ENCODE results near the gene PAM16.

PAM16 gene

DNA sequence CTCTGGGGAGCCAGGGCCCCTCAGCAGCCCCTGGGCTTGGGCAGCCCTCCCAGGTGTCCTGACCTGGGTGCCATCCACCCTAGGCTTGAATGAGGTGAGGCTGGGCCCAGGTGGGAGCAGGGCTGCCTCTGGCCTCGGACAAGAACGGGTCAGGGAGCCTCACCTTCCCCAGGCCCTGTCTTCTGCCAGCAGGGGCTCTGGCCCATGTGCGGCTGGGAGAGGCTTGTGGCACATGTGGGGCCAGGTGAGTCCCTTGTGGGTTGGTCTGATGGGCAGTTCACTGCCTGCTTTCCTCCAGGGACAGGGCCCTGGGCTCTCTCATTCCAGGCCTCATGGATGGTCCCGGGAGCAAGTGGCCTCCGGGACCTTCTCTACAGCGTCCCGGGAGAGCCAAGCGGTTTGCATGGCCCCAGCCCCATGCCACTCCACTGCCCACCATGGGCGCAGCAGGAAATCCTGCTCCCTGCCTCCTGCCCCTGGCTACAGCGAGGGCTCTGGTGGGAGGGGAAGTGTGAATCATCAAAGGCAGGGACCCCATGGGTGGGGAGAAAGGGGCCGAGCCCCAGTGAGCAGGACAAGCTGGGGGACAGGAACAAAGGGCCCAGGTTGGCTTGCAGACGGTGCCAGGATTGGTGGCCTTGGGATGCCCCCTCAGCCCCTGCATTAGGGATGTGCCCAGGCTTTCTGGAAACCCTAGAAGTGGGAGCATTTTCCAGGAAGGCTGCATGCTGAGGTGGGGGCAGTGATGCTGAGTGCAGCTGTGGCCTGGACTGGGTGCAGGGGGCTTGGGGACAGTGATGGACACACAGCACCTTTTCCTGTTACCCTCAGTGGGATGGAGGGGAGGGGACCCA is 32.7 kb upstream of the PAM16 start:
- no peak for DNase-seq (ENCODE audit: low read depth in 2 of 2)

DNA sequence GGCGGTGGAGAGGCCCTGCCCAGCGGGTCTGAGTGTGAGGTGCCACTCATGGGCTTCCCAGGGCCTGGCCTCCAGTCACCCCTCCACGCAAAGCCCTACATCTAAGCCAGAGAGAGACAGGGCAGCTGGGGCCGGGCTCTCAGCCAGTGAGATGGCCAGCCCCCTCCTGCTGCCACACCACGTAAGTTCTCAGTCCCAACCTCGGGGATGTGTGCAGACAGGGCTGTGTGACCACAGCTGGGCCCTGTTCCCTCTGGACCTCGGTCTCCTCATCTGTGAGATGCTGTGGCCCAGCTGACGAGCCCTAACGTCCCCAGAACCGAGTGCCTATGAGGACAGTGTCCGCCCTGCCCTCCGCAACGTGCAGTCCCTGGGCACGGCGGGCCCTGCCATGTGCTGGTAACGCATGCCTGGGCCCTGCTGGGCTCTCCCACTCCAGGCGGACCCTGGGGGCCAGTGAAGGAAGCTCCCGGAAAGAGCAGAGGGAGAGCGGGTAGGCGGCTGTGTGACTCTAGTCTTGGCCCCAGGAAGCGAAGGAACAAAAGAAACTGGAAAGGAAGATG is 31.8 kb upstream of the PAM16 start:
- no peak for DNase-seq (ENCODE audit: low read depth in 2 of 2)

DNA sequence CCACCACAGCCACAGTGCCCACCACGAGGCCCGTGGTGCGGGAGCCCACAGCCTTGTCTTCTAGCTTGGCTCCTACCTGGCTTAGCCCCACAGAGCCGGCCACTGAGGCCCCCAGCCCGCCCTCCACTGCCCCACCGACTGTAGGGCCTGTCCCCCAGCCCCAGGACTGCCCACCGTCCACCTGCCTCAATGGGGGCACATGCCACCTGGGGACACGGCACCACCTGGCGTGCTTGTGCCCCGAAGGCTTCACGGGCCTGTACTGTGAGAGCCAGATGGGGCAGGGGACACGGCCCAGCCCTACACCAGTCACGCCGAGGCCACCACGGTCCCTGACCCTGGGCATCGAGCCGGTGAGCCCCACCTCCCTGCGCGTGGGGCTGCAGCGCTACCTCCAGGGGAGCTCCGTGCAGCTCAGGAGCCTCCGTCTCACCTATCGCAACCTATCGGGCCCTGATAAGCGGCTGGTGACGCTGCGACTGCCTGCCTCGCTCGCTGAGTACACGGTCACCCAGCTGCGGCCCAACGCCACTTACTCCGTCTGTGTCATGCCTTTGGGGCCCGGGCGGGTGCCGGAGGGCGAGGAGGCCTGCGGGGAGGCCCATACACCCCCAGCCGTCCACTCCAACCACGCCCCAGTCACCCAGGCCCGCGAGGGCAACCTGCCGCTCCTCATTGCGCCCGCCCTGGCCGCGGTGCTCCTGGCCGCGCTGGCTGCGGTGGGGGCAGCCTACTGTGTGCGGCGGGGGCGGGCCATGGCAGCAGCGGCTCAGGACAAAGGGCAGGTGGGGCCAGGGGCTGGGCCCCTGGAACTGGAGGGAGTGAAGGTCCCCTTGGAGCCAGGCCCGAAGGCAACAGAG is 31.0 kb upstream of the PAM16 start:
- DNase-seq (ENCODE audit: low read depth in 2 of 2) = no peak

DNA sequence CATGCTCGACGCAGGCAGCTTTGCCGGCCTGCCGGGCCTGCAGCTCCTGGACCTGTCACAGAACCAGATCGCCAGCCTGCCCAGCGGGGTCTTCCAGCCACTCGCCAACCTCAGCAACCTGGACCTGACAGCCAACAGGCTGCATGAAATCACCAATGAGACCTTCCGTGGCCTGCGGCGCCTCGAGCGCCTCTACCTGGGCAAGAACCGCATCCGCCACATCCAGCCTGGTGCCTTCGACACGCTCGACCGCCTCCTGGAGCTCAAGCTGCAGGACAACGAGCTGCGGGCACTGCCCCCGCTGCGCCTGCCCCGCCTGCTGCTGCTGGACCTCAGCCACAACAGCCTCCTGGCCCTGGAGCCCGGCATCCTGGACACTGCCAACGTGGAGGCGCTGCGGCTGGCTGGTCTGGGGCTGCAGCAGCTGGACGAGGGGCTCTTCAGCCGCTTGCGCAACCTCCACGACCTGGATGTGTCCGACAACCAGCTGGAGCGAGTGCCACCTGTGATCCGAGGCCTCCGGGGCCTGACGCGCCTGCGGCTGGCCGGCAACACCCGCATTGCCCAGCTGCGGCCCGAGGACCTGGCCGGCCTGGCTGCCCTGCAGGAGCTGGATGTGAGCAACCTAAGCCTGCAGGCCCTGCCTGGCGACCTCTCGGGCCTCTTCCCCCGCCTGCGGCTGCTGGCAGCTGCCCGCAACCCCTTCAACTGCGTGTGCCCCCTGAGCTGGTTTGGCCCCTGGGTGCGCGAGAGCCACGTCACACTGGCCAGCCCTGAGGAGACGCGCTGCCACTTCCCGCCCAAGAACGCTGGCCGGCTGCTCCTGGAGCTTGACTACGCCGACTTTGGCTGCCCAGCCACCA is 30.2 kb upstream of the PAM16 start:
- DNase-seq (ENCODE audit: low read depth in 2 of 2) = no peak

DNA sequence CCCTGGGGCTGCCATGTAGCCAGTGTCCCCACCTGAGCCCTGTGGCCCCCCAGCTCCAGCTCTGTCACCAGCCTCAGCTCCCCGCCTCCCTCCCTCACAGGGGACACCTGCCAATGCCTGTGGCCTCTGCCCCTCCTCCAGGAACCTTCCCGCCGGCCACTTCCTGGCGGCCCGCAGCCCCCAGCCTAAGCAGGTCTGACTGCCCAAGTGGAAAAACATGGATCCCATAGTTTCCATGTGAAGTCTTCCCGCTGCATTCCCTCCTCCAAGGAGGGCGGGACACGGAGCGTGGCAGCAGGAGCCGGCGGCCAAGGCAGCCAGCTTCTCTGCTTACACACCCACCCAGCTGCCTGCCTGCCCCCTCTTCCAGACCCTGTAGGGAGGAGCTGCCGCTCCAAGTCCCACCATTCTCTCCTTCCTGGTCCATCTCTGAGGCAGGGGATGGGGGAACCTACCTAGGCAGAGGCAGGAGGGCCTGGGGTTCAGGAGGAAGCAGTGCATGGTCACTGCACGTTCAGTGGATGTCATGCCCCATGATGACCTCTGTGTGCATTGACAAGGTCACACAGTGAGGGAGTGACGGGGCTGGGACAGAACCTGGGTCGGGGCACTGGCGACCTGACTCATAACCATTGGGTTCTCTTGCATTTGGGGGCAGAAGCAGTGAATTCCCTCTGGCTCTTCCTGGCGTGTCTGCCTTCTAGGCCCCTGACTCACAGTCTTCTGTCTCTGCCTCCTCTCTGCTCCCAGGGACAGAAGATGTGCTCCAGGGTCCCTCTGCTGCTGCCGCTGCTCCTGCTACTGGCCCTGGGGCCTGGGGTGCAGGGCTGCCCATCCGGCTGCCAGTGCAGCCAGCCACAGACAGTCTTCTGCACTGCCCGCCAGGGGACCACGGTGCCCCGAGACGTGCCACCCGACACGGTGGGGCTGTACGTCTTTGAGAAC is 29.3 kb upstream of the PAM16 start:
- no peak for DNase-seq (ENCODE audit: low read depth in 2 of 2)

DNA sequence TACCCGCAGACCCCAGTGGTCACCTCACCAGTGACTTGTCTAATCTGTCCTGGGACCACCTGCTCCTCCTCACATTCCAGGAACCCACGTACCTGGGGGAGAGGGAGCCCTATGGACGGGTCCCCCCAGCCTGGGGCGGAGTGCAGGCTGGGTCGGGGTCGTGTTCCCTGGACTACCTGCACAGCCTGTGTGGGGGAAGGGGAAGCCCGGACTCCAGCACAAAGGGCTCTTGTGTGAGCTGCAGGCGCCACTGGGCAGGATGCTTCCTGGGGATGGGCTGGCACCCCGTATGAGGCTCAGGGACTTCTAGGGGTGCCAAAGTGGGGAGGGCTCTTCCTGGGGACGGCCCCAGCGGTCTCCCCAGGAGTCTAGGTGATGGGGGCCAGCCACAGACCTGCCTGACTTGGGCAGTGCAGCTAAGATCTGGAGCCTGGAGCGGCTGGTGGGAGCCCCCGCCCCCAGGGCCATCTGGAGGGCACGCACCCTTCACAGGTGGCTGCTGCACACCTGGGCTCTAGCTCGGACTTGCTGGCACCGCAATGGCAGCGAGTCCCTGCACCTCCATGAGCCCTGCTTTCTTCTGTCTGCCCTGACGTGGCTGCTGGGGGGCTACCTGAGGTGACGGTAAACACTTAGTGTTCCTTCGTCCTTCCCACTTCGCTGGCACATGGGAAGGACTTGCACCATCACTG is 28.0 kb upstream of the PAM16 start:
- DNase-seq (ENCODE audit: low read depth in 2 of 2) = no peak

DNA sequence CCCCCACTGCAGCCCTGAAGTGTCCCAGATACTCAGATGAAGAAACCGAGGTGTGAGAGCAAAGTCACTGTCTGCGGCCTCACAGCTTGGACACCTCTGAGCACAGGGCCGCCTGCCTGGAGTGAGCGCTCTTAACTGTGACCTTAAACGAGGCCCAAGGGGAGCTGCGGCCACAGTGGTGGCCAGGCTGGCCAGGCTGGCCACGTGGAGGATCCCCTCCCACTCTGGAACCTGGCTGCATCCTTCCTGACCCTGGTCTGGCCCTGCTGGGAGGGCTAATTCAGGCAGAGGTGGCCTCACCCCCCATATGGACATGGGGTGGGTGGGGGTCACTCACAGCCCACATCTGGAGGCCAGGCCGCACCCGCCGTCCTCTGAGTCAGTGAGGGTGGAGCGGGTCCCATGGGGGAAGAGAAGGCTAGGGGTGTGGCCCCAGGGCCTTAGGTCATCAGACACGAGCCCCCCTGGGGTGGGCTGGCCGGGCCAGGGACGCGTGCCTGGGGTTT is 27.1 kb upstream of the PAM16 start:
- no peak for DNase-seq (ENCODE audit: low read depth in 2 of 2)

DNA sequence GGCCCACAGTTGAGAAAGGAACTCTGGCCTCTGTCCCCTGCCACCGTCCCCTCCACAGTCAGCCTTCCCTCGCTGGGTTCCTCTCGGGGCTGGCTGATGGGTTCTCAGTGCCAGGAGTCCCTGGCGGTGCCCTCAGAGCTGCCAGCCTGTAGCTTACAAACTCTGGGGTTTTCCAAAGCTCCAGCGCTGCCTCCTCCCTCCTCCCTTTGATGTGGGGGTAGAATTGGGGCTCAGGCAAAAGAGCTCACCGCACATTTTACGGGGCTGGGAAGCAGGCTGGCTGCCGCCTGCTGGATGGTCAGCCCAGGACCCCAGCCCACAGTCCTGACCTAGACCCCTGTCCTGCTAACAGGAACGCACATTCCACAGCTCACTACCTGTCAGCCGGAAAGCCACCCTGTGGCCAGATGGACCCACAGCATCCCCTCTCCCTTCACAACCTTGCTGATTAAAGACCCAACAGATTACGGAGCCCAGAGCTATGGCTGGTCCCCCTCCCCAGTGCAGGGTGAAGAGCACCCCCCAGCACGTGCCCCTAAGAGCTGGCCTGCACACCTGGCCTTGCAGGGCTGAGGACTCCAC is 26.5 kb upstream of the PAM16 start:
- no peak for DNase-seq (ENCODE audit: low read depth in 2 of 2)

DNA sequence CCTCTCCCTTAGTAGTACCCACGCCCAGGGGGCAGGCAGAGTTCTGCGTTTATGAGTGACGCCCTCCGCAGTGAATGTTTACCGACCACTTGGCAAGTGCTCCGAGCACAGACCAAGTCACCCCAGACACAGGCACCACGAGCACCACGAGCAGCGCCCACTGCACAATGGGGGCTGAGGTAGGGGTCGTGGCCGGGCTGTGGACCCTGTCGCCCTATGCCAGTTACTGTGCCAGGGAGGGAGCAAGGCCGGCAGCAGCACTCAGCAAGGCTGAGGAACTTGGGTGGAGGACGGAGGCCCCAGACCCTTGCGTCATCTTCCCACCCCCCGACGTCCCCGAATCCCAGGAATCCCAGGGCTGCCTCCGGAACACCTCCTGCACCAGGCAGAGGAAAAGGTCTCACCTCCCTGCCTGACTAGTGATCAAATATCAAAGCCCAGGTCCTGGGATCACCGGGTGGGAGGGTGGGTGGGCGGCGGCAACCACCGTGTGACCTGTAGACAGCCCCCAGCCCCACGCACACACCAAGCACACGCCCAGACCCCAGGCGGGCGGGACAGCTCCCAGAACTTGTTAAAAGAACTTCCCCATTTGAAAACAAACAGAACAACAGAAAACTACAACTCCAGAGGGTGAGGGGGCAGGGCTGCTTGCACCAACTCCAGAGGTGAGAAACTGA is 25.9 kb upstream of the PAM16 start:
- DNase-seq (ENCODE audit: low read depth in 2 of 2) = no peak

DNA sequence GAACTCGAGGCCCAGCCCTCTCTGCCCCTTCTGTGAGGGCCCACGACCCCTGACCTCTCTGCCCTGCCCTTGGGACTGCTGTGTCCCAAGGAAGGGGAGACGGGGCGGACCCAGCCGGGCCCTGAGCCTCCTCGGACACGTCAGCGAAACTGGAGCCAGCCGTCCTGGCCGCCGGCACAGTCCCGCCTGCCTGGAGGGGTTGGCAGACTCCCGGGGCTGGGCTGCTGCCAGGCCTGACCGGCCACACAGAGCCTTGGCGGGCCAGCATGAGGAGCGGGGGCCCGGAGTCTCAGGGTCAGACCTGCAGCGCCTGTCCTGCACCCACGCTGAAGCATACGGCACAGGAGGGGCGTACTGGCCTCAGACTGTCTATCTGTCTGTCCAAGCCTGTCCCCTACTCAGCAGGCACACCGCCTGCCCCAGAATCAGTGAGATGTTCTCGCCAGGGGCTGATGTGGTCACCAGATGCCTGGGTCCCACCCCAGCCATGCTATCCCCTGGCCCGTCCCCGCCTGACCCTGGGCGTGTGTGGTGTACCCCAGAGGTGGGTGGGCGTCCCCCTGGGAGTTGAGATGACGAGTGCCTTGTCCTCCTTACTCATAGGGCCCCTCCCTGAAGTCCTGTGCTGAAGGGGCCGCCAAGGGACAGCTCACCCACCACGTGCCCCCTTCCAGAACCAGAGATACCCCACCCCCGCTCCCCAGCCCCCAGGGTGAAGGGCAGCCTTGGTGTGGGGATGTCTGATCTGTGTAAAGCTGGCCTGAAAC is 25.2 kb upstream of the PAM16 start:
- no peak for DNase-seq (ENCODE audit: low read depth in 2 of 2)

DNA sequence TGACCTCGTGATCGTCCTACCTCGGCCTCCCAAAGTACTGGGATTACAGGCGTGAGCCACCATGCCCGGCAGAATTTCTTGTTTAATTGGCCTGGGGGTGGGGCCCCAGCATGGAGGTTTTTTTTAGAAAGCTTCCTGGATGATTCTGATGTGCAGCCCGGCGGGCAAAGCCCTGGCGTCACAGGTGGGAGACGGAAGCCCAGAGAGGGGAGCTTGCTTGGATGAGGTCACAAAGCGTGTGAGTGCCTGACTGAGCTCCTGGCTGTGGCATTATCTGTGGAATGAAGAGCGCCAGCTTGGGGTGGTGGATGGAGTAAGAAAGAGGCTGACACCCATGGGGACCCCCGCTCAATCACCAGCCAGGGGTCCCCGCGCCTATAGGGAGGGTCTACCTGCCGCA is 24.6 kb upstream of the PAM16 start:
- DNase-seq (ENCODE audit: low read depth in 2 of 2) = no peak

DNA sequence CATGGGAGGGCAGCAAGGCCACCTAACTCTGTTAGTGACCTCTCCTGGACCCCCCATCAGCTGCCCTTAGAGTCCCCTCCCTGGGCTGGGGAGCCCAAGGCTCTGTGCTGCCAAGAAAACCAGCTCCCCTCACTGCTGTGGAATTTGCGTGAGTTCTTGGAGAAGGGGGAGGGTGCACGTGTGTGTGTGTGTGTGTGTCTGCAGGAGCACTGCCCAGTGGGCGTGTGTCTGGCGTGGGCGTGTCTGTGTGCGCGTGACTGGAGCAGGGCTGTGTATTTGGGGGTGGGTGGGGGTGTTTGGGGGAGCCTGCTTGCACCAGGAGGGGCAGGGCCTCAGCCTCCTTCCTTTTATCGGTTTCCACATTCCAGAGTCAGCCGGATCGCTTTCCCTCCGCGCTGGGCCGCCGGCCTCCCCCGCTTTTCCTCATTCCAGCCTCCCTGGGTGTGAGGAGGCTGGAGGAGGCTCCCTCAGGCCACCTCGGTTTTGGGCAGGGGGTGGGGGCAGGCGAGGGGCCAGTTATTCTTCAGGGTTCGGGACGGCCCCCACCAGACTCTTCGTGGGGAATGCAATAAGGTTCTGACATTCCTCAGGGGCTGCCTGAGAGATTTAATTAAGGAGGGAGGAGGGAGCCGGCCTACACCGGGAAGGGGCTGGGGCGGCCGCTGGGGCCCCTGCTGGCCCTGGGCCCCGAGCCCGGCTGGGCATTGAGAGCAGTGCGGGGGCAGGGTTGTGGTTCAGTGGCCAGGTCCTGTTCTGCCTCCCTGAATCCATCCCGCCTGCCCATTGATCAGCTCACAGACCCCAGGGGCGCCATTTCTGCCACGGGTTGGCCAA is 23.0 kb upstream of the PAM16 start:
- no peak for DNase-seq (ENCODE audit: low read depth in 2 of 2)

DNA sequence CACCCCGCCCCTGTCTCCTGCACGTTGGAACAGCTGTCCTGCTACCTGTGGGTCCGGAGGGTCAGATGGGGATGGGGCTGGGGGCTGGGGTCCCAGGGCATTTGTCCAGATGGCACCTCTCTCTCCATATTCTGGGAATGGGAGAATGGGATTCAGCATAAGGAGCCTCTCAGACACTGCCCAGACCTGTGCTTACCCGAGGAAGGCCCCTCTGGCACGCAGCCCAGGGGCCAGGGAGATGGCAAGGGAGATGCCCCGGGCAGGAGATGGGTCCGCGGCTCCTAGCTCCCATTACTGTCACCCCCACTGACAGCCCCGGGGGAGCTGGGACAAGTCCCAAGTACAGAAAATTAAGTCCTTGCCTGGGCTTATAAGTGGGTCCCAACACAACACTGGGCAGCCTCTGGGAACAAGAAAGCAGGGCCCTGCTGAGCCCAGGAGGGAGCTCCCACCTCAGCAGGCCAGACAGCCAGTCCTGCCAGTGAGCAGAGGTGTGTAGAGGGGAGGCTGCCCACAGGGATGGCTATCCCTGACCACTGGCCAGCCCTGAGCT is 22.3 kb upstream of the PAM16 start:
- no peak for DNase-seq (ENCODE audit: low read depth in 2 of 2)

DNA sequence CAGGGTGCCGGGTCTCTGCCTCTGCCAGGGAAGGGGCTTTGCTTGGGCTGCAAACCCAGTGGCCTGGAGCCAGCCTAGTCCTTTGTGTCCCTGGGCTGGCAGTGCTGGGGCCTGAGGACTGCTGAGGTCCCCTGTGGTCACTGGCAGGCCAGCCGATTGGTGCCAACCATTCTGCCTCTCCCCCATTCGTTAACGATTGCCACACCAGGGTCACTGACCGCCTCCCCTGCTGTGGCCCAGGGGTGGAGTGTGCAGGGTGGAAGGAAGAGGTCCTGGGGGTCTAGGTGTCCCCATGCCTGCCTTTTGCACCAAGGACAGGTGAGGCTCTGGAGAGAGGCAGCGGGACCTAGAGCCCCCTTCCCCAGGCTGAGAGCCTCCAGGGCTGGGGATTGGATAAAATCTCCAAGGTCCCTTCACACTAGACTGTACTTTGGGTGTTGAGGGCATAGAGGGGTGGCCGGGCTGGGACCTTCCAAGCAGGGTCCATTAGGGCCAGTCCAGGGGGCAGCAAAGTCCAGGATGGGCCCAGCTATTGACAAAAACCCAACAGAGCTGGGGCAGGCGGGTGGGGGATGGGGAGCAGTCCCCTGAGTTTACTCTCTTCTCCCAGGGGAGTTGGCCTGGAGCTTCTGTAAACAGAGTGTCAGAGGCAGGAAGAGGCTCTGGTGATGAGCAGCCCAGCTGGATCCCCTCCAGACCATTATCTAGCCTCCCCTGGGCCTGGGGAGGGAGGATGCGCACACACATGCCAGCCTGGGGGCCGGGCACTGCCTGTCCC is 21.6 kb upstream of the PAM16 start:
- no peak for DNase-seq (ENCODE audit: low read depth in 2 of 2)

DNA sequence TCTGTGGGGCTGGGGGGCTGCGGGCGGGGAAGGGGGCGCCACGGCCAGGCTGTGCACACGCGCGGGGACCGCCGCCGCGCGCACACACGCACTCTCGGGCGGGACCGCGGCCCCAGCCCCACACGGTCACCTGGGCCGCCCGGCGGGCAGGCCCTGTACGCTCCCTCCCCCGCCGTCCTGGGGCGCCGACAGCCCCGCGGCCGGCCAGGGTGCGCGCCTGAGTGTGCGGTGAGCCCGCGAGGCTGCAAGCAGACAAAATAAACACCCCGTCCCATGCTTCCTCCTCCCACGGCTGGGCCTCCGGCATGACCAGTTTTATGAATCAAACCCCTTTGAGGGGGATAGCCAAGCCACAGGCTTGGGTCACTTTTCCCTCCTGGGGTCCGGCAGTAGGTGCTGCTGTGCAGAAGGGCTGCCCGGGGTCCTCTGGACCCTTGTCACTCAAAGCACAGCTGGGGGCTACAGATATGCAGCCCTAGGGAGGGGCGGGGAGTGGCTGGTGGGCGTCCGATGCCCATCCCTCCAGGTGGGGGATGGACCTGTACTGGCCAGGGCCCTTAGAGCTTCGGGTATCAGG is 21.0 kb upstream of the PAM16 start:
- DNase-seq (ENCODE audit: low read depth in 2 of 2) = no peak

Measured in stimulated activated CD8-positive, alpha-beta memory T cell treated with anti-CD3 and anti-CD28 coated beads, Interleukin-7, amount 100 ng/mL, for 1 hour (primary cell).